DND-41 (cell line): ENCODE measurements around the gene SENP2.

Experiments
- EZH2 ChIP-seq: IDR thresholded peaks from 3 replicates; pipeline ENCODE4 v1.6.1; 2012; ENCODE audit warnings: borderline replicate concordance, low read depth, mild to moderate bottlenecking, moderate library complexity, low read length, inconsistent platforms; ENCODE audit not compliant: severe bottlenecking
- TF ChIP-seq, protein P1 (sequence below): IDR thresholded peaks from 2 replicates; pipeline ENCODE4 v1.5.1; 2012; ENCODE audit warnings: borderline replicate concordance, low read length, moderate library complexity, mild to moderate bottlenecking; ENCODE audit not compliant: poor library complexity, severe bottlenecking; ENCODE audit errors: extremely low read depth

DNA sequence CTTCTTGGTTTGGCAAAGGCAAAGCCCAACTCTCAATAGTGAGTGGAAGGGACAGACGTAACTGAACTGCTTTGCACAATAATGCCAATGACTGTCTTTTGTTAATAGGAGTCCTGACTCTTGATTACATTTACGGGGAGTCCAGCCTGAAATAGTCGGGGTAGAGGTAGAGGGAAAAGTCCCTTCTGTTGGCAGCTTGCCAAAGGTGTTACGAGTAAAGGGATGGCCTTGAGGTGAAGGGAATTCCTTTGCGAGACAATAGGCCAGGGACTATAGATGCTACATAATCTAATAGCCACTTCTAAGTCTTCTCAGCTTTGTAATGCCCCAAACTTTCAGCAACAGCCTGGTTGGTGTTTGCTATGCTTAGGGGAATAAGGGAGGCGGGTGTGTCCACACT, 2.2 kb upstream of the SENP2 start:
- TF ChIP-seq, protein P1, sequence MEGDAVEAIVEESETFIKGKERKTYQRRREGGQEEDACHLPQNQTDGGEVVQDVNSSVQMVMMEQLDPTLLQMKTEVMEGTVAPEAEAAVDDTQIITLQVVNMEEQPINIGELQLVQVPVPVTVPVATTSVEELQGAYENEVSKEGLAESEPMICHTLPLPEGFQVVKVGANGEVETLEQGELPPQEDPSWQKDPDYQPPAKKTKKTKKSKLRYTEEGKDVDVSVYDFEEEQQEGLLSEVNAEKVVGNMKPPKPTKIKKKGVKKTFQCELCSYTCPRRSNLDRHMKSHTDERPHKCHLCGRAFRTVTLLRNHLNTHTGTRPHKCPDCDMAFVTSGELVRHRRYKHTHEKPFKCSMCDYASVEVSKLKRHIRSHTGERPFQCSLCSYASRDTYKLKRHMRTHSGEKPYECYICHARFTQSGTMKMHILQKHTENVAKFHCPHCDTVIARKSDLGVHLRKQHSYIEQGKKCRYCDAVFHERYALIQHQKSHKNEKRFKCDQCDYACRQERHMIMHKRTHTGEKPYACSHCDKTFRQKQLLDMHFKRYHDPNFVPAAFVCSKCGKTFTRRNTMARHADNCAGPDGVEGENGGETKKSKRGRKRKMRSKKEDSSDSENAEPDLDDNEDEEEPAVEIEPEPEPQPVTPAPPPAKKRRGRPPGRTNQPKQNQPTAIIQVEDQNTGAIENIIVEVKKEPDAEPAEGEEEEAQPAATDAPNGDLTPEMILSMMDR: no peak
- TF ChIP-seq EZH2: no peak
